ENCODE measurements around the gene LYPD6. TPM values are rescaled to one million over a fixed set of nuclear protein-coding genes. Genes with fewer than 3 reads are reported as not detected.

Gene LYPD6
- total and polyA plus RNA-seq, 2 donors from 2014 or later, result 1.1 to 2.2 TPM

- DNase-seq, result no peak
- H3K27ac ChIP-seq (ENCODE audit: low read depth in 2 of 2, low read length in 2 of 2), result no peak overlapping the region
- intact Hi-C loops (cut with DNase I), result no loop called here
- no peaks in the 10 kb centered on the region for H3K36me3 ChIP-seq (ENCODE audit: control insufficient read depth in 2 of 3, insufficient read depth in 3 of 3, low read length in 3 of 3)
- H3K4me3 ChIP-seq (ENCODE audit: low read length in 3 of 3), result no peak overlapping the region
- no peak for TF ChIP-seq CTCF (IDR thresholded peaks at IDR 0.05; ENCODE audit: borderline replicate concordance, extremely low read depth, insufficient read depth)
- H3K4me1 ChIP-seq (ENCODE audit: control insufficient read depth in 2 of 3, insufficient read depth in 2 of 3, low read depth in 1 of 3, low read length in 3 of 3), result no peaks in the 10 kb centered on the region
- H3K9me3 ChIP-seq (ENCODE audit: control insufficient read depth in 2 of 3, insufficient read depth in 1 of 3, low read length in 3 of 3), result no peaks in the 10 kb centered on the region
- H3K9ac ChIP-seq (ENCODE audit: low read length in 3 of 3), result no peak overlapping the region
- FAIRE-seq, result no peak
- H3K27me3 ChIP-seq (ENCODE audit: control insufficient read depth, insufficient read depth, low read length), result no peaks in the 10 kb centered on the region
Observed at GRCh38 chr2:149410701-149411484, 80.5 kb downstream of the LYPD6 start.

DNA sequence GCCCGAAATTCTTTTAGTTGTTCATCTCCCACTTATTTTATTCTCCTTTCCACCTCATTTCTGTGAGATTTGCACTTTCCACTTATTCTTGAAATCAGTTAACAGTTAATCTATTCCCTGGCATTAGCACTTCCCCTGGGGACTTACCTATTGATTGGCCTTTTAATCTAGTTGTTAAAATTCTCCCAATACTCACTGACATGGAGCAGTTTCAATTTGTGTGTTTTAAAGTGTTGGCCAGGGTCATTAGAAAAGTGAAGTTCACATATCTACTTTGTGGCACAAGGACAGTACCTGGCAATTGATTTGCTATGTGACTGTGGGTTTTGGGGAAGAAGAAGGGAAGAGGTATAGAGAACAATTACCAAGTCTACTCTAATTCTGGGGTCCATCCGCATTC lies 83.1 kb downstream of the LYPD6 start:
- intact Hi-C loops (cut with DNase I), result no loop called here
- DNase-seq (no peak), FAIRE-seq (no peak)
- Histone ChIP-seq H3K9ac (ENCODE audit: low read length in 3 of 3) (no peak overlapping the region), H3K27me3 (ENCODE audit: control insufficient read depth, insufficient read depth, low read length) (no peaks in the 10 kb centered on the region), H3K27ac (ENCODE audit: low read depth in 2 of 2, low read length in 2 of 2) (no peak overlapping the region), H3K36me3 (ENCODE audit: control insufficient read depth in 2 of 3, insufficient read depth in 3 of 3, low read length in 3 of 3) (no peaks in the 10 kb centered on the region), H3K9me3 (ENCODE audit: control insufficient read depth in 2 of 3, insufficient read depth in 1 of 3, low read length in 3 of 3) (no peaks in the 10 kb centered on the region), H3K4me3 (ENCODE audit: low read length in 3 of 3) (no peak overlapping the region), H3K4me1 (ENCODE audit: control insufficient read depth in 2 of 3, insufficient read depth in 2 of 3, low read depth in 1 of 3, low read length in 3 of 3) (no peaks in the 10 kb centered on the region)
- TF ChIP-seq CTCF (IDR thresholded peaks at IDR 0.05; ENCODE audit: borderline replicate concordance, extremely low read depth, insufficient read depth), result no peak

GRCh38 chr2:149415086-149415485 lies 84.7 kb downstream of the LYPD6 start:
- no peaks in the 10 kb centered on the region for H3K36me3 ChIP-seq (ENCODE audit: control insufficient read depth in 2 of 3, insufficient read depth in 3 of 3, low read length in 3 of 3)
- no peak for TF ChIP-seq CTCF (IDR thresholded peaks at IDR 0.05; ENCODE audit: borderline replicate concordance, extremely low read depth, insufficient read depth)
- no peak overlapping the region for H3K27ac ChIP-seq (ENCODE audit: low read depth in 2 of 2, low read length in 2 of 2)
- H3K9me3 ChIP-seq (ENCODE audit: control insufficient read depth in 2 of 3, insufficient read depth in 1 of 3, low read length in 3 of 3), result no peaks in the 10 kb centered on the region
- H3K4me3 ChIP-seq (ENCODE audit: low read length in 3 of 3), result no peak overlapping the region
- no peaks in the 10 kb centered on the region for H3K4me1 ChIP-seq (ENCODE audit: control insufficient read depth in 2 of 3, insufficient read depth in 2 of 3, low read depth in 1 of 3, low read length in 3 of 3)
- DNase-seq (no peak), FAIRE-seq (no peak)
- H3K27me3 ChIP-seq (ENCODE audit: control insufficient read depth, insufficient read depth, low read length), result no peaks in the 10 kb centered on the region
- intact Hi-C loops (cut with DNase I), result no loop called here
- H3K9ac ChIP-seq (ENCODE audit: low read length in 3 of 3), result no peak overlapping the region

Data from kidney (tissue), 14 donors.